Vagina (tissue), 2 donors: ENCODE data around the gene GPR151.

ENCODE experiments used
- CTCF ChIP-seq, 3 experiments: fragments of 450-650 bp in 2 of 3; fragments of 200-600 bp in 1 of 3; sonication (generic) in 1 of 3; IDR thresholded peaks; one replicate each; pipeline ENCODE4 v1.5.1; 2017 to 2019; ENCODE audit warnings: antibody characterized with exemption in 3 of 3, mild to moderate bottlenecking in 2 of 3, moderate library complexity in 2 of 3
- POLR2A ChIP-seq, 2 donors: fragments of 450-650 bp; IDR thresholded peaks; one replicate each; pipeline ENCODE4 v1.6.1; 2017; ENCODE audit warnings: antibody characterized with exemption in 2 of 2, mild to moderate bottlenecking in 2 of 2, moderate library complexity in 2 of 2

GRCh38 chr5:146564007-146564762, 48.2 kb upstream of the GPR151 start:
- no peak for TF ChIP-seq POLR2A (IDR thresholded peaks at IDR 0.05)
- no peak for TF ChIP-seq CTCF (IDR thresholded peaks at IDR 0.05)
